Lung (tissue), 12 donors: ENCODE measurements around the gene COA6. TPM values are rescaled to one million over a fixed set of nuclear protein-coding genes. Genes with fewer than 3 reads are reported as not detected.

Experiments
- ATAC-seq: fragments of 200-7000 bp; cut with Tn5 transposase; one replicate; pipeline ENCODE4 v1.9.1; 2020; ENCODE audit warnings: moderate number of reproducible peaks; ENCODE audit not compliant: insufficient read depth, low FRiP score
- DNase-seq, 3 donors: peaks; one replicate each; pipeline ENCODE4 v3.0.0-alpha.2; 2013 to 2017
- H3K27ac ChIP-seq, 2 donors: one replicate each; pipeline ENCODE4 v1.5.1; 2013; ENCODE audit warnings: mild to moderate bottlenecking in 2 of 2, moderate library complexity in 2 of 2, control low read depth in 1 of 2, inconsistent platforms in 1 of 2, low read depth in 1 of 2, low read length in 1 of 2
- H3K27me3 ChIP-seq, 3 donors: one replicate each; pipeline ENCODE4 v1.5.1; 2013; ENCODE audit warnings: low read length in 2 of 3; ENCODE audit not compliant: control insufficient read depth in 3 of 3, insufficient read depth in 3 of 3
- H3K36me3 ChIP-seq, 4 donors: one replicate each; pipeline ENCODE4 v1.5.1; 2013; ENCODE audit warnings: low read length in 4 of 4, mild to moderate bottlenecking in 1 of 4, moderate library complexity in 1 of 4; ENCODE audit not compliant: control insufficient read depth in 4 of 4, insufficient read depth in 4 of 4
- H3K4me1 ChIP-seq, 5 donors: one replicate each; pipeline ENCODE4 v1.5.1; 2013; ENCODE audit warnings: low read length in 5 of 5, mild to moderate bottlenecking in 2 of 5, moderate library complexity in 1 of 5; ENCODE audit not compliant: control insufficient read depth in 5 of 5, insufficient read depth in 5 of 5
- H3K4me3 ChIP-seq: one replicate; pipeline ENCODE4 v1.5.1; 2013; ENCODE audit warnings: mild to moderate bottlenecking, control low read depth, moderate library complexity
- H3K9ac ChIP-seq, 2 donors: one replicate each; pipeline ENCODE4 v1.5.1; 2013; ENCODE audit warnings: low read length in 2 of 2, control low read depth in 1 of 2; ENCODE audit not compliant: insufficient read depth in 1 of 2
- H3K9me3 ChIP-seq, 4 donors: one replicate each; pipeline ENCODE4 v1.5.1; 2013; ENCODE audit warnings: low read length in 3 of 4, mild to moderate bottlenecking in 1 of 4, moderate library complexity in 1 of 4; ENCODE audit not compliant: control insufficient read depth in 4 of 4, insufficient read depth in 3 of 4
- CTCF ChIP-seq: IDR thresholded peaks from 2 replicates; pipeline ENCODE4 v1.5.1; 2012; ENCODE audit warnings: mild to moderate bottlenecking; ENCODE audit errors: control extremely low read depth, extremely low read depth
- WGBS, 2 donors: extraction: QIAGEN DNeasy Blood & Tissue Kit; methylation state at CpG; one replicate each; pipeline ENCODE4 v1.1.7; 2013; 5-methylcytosine and 5-hydroxymethylcytosine counted together
- polyA plus RNA-seq, 2 donors: library from polyadenylated mRNA; stranded (reverse); fragments of 200-250 nt; gene quantifications; one replicate each; pipeline ENCODE4 v1.2.1, GENCODE V29; 2013
- total RNA-seq, 2 donors: library from RNA; depleted of rRNA in 1 of 2; stranded (reverse); fragments of >200 nt in 1 of 2; gene quantifications; one replicate each; pipeline ENCODE4 v1.2.1, GENCODE V29; 2014 to 2021
- donor health status: control.
- donor health status: control.
- donor health status: Bipolar disorder and iron deficiency.
- donor health status: healthy.
- donor health status: DM: yes; HTN: yes; CAD: no.

Gene COA6
- total and polyA plus RNA-seq, 4 donors = 12.9 to 67.5 (median 40.3) TPM

- DNase-seq (no peak), ATAC-seq (no peak)
- WGBS, 2 donors = 95 to 98% methylated on average over 6 of the region's 6 CpGs
- Histone ChIP-seq H3K9me3 (peaks cover 0 to 2% (median 0%) of the 10 kb centered on the region in 4 donors), H3K4me1 (no peaks in the 10 kb centered on the region), H3K27ac (no peak overlapping the region), H3K9ac (no peak overlapping the region), H3K4me3 (no peak overlapping the region), H3K27me3 (no peaks in the 10 kb centered on the region), H3K36me3 (peaks cover 0 to 4% (median 2%) of the 10 kb centered on the region in 4 donors)
- TF ChIP-seq CTCF = no peak
Observed at GRCh38 chr1:234386122-234386521, 12.9 kb downstream of the COA6 start.

GRCh38 chr1:234388094-234388493 is 14.8 kb downstream of the COA6 start:
- DNase-seq (no peak), ATAC-seq (no peak)
- peaks cover 0 to 2% (median 0%) of the 10 kb centered on the region in 4 donors for H3K9me3 ChIP-seq
- TF ChIP-seq CTCF = no peak
- 82 to 95% methylated on average over 6 of the region's 6 CpGs for WGBS, 2 donors
- no peak overlapping the region for H3K9ac ChIP-seq
- H3K4me1 ChIP-seq = no peaks in the 10 kb centered on the region
- H3K4me3 ChIP-seq = no peak overlapping the region
- H3K36me3 ChIP-seq = peaks cover 0 to 9% (median 4%) of the 10 kb centered on the region in 4 donors
- no peaks in the 10 kb centered on the region for H3K27me3 ChIP-seq
- H3K27ac ChIP-seq = no peak overlapping the region

- H3K36me3 ChIP-seq = peaks cover 0 to 15% (median 4%) of the 10 kb centered on the region in 4 donors
- peaks cover 0 to 2% (median 0%) of the 10 kb centered on the region in 4 donors for H3K9me3 ChIP-seq
- 89 to 94% methylated on average over 6 of the region's 6 CpGs for WGBS, 2 donors
- no peak overlapping the region for H3K4me3 ChIP-seq
- H3K9ac ChIP-seq = no peak overlapping the region
- no peak overlapping the region for H3K27ac ChIP-seq
- no peak for ATAC-seq
- DNase-seq = no peak
- no peak for TF ChIP-seq CTCF
- no peaks in the 10 kb centered on the region for H3K27me3 ChIP-seq
- H3K4me1 ChIP-seq = no peaks in the 10 kb centered on the region
Observed at GRCh38 chr1:234393190-234393589, 19.9 kb downstream of the COA6 start.

GRCh38 chr1:234395297-234395696 is 22.0 kb downstream of the COA6 start:
- Histone ChIP-seq H3K27ac (no peak overlapping the region), H3K27me3 (no peaks in the 10 kb centered on the region), H3K4me1 (no peaks in the 10 kb centered on the region), H3K36me3 (peaks cover 0 to 15% (median 4%) of the 10 kb centered on the region in 4 donors), H3K9ac (no peak overlapping the region), H3K9me3 (peaks cover 0 to 2% (median 0%) of the 10 kb centered on the region in 4 donors), H3K4me3 (no peak overlapping the region)
- DNase-seq = no peak
- TF ChIP-seq CTCF = no peak
- 39 to 76% methylated on average over 5 of the region's 5 CpGs for WGBS, 2 donors
- ATAC-seq = no peak
